H1 (cell line): ENCODE results near the gene LURAP1L. TPM values are rescaled to one million over a fixed set of nuclear protein-coding genes. Genes with fewer than 3 reads are reported as not detected.

ENCODE experiments used
- CBX8 ChIP-seq: fragments of 300-800, 300-1000 bp; sonication (generic); IDR thresholded peaks from 2 replicates; pipeline ENCODE4 v1.7.1; 2016; ENCODE audit warnings: low read depth, low read length, borderline replicate concordance
- CHD7 ChIP-seq: fragments of 300-600 bp; sonication (generic); IDR thresholded peaks from 2 replicates; pipeline ENCODE4 v1.7.1; 2012; ENCODE audit warnings: low read length, moderate library complexity, mild to moderate bottlenecking, inconsistent platforms; ENCODE audit not compliant: insufficient replicate concordance
- JUND ChIP-seq: IDR thresholded peaks from 2 replicates; pipeline ENCODE4 v1.6.1; 2011; ENCODE audit warnings: mild to moderate bottlenecking, improper control_type of control experiment, low read length
- polyA plus RNA-seq, 7 experiments: library from polyadenylated mRNA; depleted of rRNA in 3 of 7; stranded (reverse) in 5 of 7; unstranded in 2 of 7; fragments of >200 nt in 5 of 7; fragments of 200-250 nt in 2 of 7; gene quantifications; 1 replicate in 5 of 7; 2 replicates in 1 of 7; 4 replicates in 1 of 7; pipeline versions ENCODE4 v1.2.1 to v1.2.3, GENCODE V29; 2011 to 2013; ENCODE audit warnings: missing spikeins in 2 of 7, mixed read lengths in 2 of 7
- total RNA-seq: library from RNA; stranded (reverse); fragmentation: NEBNext Ultra II Directional; extraction: Animal tissue kit (Norgen Biotek cat#: 25700); gene quantifications from 2 replicates; pipeline ENCODE4 v1.2.1, GENCODE V29; 2021

LURAP1L gene
- total and polyA plus RNA-seq, 2 of the 8 experiments (the other 6 are each of a cell fraction or from before 2014, with no cell fraction given) = 0.63 to 1.2 TPM

- TF ChIP-seq CHD7 (no peak), CBX8 (no peak), JUND (no peak)
Observed at GRCh38 chr9:12815888-12816287, 41.1 kb downstream of the LURAP1L start (continued).
